ENCODE measurements around the gene OR9Q1. TPM values are rescaled to one million over a fixed set of nuclear protein-coding genes. Genes with fewer than 3 reads are reported as not detected.

Gene OR9Q1
- total and polyA plus RNA-seq, 2 of the 8 experiments (the other 6 are each of a cell fraction or from before 2014, with no cell fraction given), result not detected

GRCh38 chr11:58121096-58121495 is 97.4 kb downstream of the OR9Q1 start:
- Histone ChIP-seq H2AK5ac (ENCODE audit: low read depth, low read length) (no peak overlapping the region), H3K79me1 (ENCODE audit: low read depth, low read length) (no peaks in the 10 kb centered on the region), H3K36me3 (ENCODE audit: control insufficient read depth in 2 of 4, insufficient read depth in 4 of 4, low read length in 3 of 4) (no peaks in the 10 kb centered on the region), H2AFZ (ENCODE audit: low read length) (no peak overlapping the region), H4K8ac (ENCODE audit: extremely low read depth, insufficient read depth, low read length) (no peak overlapping the region), H3K23ac (ENCODE audit: insufficient read length) (no peak overlapping the region), H4K91ac (replicated peaks; ENCODE audit: insufficient read length, low read length) (no peak overlapping the region), H3K4me1 (replicated peaks in 1 of 4; ENCODE audit: control insufficient read depth in 3 of 4, insufficient read depth in 4 of 4, low read length in 3 of 4) (no peaks in the 10 kb centered on the region), H3K9me3 (ENCODE audit: insufficient read depth in 2 of 2, low read depth in 1 of 2, low read length in 1 of 2) (peaks cover 0 to 4% of the 10 kb centered on the region in 2 experiments; a peak in 1 of 4 replicates), H2BK20ac (ENCODE audit: low read length) (no peak overlapping the region), H2BK15ac (ENCODE audit: low read length) (no peak overlapping the region), H3K27ac (ENCODE audit: low read depth, low read length) (no peak overlapping the region), H3K79me2 (ENCODE audit: control insufficient read depth in 1 of 2, insufficient read depth in 2 of 2, low read length in 2 of 2) (no peaks in the 10 kb centered on the region), H3K27me3 (replicated peaks in 1 of 4; ENCODE audit: control insufficient read depth in 3 of 4, extremely low read depth in 1 of 4, insufficient read depth in 3 of 4, low read length in 3 of 4) (no peaks in the 10 kb centered on the region), H2BK12ac (ENCODE audit: low read depth, low read length) (no peak overlapping the region), H3K14ac (ENCODE audit: insufficient read length) (no peak overlapping the region), H3K4ac (replicated peaks; ENCODE audit: insufficient read length, low read depth, low read length) (no peak overlapping the region), H4K5ac (ENCODE audit: insufficient read length, low read depth, low read length) (no peak overlapping the region), H3K23me2 (ENCODE audit: low read depth, low read length) (no peaks in the 10 kb centered on the region), H3K18ac (ENCODE audit: extremely low read depth, low read length) (no peak overlapping the region), H3K56ac (replicated peaks; ENCODE audit: insufficient read length, low read depth, low read length) (no peak overlapping the region), H3K9ac (replicated peaks in 1 of 4; ENCODE audit: extremely low read depth in 1 of 4, low read depth in 3 of 4, low read length in 3 of 4) (no peak overlapping the region), H3K4me3 (ENCODE audit: extremely low read depth in 1 of 4, insufficient read depth in 2 of 4, low read depth in 3 of 4, low read length in 4 of 4) (no peak overlapping the region), H3K4me2 (ENCODE audit: insufficient read depth in 1 of 2, low read depth in 2 of 2, low read length in 2 of 2) (no peak overlapping the region), H2BK5ac (ENCODE audit: low read depth, low read length) (no peak overlapping the region), H4K20me1 (replicated peaks in 1 of 2; ENCODE audit: control insufficient read depth in 1 of 2, insufficient read depth in 2 of 2, low read length in 2 of 2) (no peaks in the 10 kb centered on the region), H2BK120ac (replicated peaks; ENCODE audit: low read depth, low read length) (no peak overlapping the region)
- TF ChIP-seq GTF2F1 (IDR thresholded peaks at IDR 0.05; ENCODE audit: borderline replicate concordance, low read depth, low read length), result no peak
- TF ChIP-seq RNF2 (IDR thresholded peaks at IDR 0.05; ENCODE audit: borderline replicate concordance, low read depth, low read length, missing control alignments, poor library complexity, severe bottlenecking), result no peak
- TF ChIP-seq RFX5 (IDR thresholded peaks at IDR 0.05; ENCODE audit: borderline replicate concordance, low read depth, low read length), result no peak
- TF ChIP-seq POLR2A (IDR thresholded peaks at IDR 0.05; ENCODE audit: control extremely low read depth in 1 of 2, low read depth in 2 of 2, low read length in 2 of 2), result no peak
- no peak for TF ChIP-seq TAF7 (optimal IDR thresholded peaks at IDR 0.05; ENCODE audit: borderline replicate concordance, low read depth, low read length)
- TF ChIP-seq CTBP2 (IDR thresholded peaks at IDR 0.05; ENCODE audit: borderline replicate concordance, insufficient read depth, insufficient read length, low read length), result no peak
- FAIRE-seq (no peak), DNase-seq (ENCODE audit: low read depth in 1 of 2, low spot score in 2 of 2) (no peak)
- POLR2A ChIA-PET (ENCODE audit: partially characterized antibody), result no interaction called here
- 95% methylated on average over 1 of the region's 1 CpG; no CpG with 5 or more reads in 1 of the 2 experiments for WGBS, 2 experiments (ENCODE audit: extremely low coverage in 1 of 2, insufficient coverage in 1 of 2, insufficient read length in 1 of 2, insufficient replicate concordance in 2 of 2, low coverage in 1 of 2, low lambda C conversion rate in 2 of 2, missing lambda C conversion rate in 1 of 2)
- CTCF ChIA-PET (ENCODE audit: partially characterized antibody), result no interaction called here
